Measurements from ENCODE around the gene DNAH3.
A peak's percentile ranks its signal among the peaks of the same experiment; 100 is the strongest.
"Not testable (repeated sequence)": the region's sequence is repeated elsewhere in the genome, so short reads cannot be mapped to it uniquely, and the experiment has no call there.

The DNAH3 gene

DNA sequence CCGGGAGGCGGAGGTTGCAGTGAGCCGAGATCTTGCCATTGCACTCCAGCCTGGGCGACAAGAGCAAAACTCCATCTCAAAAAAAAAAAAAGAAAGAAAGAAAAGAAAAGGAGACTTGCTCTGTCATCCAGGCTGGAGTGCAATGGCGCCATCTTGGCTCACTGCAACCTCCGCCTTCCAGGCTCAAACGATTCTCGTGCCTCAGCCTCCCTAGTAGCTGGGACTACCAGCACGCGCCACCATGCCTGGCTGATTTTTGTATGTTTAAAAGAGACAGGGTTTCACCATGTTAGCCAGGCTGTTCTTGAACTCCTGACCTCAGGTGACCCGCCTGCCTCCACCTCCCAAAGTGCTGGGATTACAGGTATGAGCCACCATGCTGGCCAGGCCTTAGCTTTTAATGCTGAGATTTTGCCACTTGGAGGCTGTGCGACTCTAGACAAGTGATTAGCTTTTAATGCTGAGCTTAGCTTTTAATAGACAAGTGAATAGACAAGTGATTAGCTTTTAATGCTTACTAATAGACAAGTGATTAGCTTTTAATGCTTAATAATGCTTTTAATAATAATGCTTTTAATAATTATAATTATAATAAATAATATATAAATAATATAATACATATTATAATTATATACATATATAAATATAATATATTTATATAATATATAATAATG, 17.4 kb upstream of the DNAH3 start:
- no peak for DNase-seq (ENCODE audit: low read depth in 2 of 2, low spot score in 1 of 2)

DNA sequence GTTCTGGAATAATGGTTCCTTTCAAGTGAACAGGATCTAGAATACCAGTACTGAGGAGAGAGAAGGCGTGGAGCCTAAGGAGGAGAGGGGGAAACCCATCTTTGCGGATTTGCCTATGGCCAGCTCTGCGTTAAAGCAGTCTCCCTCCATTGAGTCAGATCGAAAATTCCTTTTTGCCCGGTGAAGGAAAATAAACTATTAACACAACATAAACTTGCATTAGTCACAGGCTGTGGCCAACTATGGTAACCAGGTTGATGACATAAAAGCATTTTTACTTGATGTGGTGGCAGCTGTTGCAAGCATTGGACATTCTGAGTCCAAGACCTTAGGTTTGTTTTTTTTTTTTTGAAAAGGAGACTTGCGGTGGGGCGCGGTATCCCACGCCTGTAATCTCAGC, 16.7 kb upstream of the DNAH3 start:
- no peak for DNase-seq (ENCODE audit: low read depth in 2 of 2, low spot score in 1 of 2)

DNA sequence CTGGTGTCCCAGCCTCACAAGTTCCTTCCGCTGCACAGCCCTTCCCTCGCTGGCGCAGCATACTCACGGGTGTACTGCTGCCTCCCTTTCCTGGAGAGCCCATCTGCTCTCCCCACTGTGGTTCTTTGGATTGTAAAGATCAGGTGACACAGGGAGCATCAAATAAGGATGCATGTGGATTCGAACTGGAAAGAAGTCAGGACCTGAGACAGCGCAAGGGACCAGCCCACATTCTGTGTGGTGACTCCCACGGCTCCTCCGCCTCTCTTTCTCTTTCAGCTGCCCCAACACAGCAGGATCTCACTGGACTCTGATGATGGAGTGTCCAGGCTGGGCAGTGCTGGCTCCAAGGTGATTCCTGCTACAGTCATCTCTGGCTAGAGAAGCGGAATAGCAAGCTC, 15.9 kb upstream of the DNAH3 start:
- DNase-seq (ENCODE audit: low read depth in 2 of 2, low spot score in 1 of 2), result no peak

DNA sequence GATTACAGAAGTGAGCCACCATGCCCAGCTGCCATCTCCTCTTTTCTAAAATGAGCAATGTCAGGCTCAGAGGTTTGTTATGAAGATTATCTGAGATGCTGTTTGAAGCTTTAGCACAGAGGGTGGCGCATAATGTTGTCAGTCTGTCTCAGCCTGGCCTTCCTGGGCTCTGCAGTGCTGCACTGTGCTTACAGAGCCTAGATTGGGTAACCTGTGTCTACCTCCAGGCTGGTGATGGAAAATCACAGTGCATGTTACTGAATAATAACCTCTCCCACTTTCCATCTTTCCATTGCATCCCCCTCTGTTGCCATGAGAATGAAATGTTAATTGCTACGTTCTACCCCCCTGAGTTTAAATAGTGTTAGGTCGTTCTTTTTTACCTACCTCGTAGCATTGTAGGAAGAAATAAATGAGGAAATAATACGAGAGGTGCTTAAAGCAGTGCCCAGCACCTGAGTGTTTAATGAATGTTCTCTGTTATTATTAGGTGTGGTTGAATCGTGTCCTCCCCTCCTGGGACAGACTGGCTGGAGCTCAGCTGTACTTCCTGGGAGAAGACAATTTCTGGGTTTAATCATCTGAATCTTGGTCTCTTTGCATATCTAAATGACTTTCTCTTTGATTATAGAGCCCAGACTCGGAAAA, 14.0 kb upstream of the DNAH3 start:
- no peak for DNase-seq (ENCODE audit: low read depth in 2 of 2, low spot score in 1 of 2)

DNA sequence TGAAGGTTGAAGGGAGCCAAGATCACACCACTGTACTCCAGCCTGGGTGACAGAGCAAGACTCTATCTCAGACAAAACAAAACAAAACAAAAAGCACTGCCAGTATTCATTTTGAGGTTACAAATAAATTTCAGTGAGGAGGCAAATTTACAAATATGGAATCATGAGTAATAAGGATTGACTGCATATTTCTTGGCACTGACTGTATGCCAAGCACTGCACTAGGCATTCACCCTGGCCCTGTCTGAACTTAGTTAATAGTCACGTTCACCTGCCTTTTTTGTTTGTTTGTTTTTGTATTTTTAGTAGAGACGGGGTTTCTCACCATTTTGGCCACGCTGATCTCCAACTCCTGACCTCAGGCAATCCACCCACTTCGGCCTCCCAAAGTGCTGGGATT, 12.9 kb upstream of the DNAH3 start:
- DNase-seq (ENCODE audit: low read depth in 2 of 2, low spot score in 1 of 2), result no peak

DNA sequence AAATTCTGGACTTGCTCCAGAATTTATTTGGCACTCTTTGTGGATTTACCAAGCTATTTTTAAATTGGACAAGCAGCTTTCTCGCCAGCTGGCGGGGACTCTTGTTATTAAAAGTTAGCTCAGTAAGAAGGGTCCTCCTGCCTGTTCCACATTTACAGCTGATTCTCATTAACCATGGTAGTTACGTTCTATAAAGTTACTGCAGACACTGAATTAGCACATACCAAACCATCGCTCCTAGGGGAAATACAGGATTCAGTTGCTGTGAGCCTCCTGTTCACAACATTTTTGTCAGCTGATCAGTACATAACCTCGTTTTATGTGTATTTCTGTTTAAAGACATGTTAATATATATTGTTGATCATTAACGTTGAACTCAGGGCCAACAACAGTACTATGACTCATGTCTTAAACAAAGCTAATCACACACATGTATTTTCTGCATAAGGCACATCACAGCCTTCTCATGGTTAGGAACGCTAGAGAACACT, 12.1 kb upstream of the DNAH3 start:
- no peak for DNase-seq (ENCODE audit: low read depth in 2 of 2, low spot score in 1 of 2)

DNA sequence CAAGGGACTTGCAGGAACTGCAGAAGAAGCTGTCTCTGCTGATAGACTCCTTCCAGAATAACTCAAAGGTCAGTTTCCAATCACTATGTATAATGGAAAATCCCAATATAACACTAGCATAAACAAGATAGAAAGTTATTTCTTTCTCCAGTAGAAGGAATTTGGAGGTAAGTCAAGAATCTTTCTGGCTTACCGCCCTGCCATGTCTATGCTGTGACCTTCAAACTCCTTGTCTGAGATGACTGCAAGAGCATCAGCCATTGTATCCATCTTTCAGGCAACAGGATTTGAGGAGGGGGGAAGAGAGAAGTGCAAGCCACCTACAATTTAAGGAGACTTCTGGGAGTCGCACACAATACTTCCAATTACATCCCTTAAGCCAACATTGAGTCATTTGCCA, 10.6 kb upstream of the DNAH3 start:
- no peak for DNase-seq (ENCODE audit: low read depth in 2 of 2, low spot score in 1 of 2)

DNA sequence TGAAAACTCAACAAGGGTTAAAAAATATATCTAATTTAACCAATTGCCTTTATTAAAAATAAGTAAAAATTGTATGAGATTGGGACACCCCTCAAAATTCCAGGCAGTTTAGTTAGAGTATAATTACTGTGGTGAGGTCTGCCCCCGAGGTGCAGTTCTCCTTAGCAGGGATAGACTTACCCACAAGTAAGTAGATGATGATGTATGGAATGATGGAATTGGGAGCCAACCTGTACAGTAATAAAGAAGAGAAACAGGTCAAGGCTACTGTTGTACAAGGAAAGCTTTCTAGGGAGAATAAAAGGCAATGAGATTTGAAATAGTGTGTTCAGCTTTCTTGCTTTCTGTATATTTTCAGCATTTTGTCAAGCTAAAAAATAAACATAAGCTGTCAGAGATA, 9.6 kb upstream of the DNAH3 start:
- no peak for DNase-seq (ENCODE audit: low read depth in 2 of 2, low spot score in 1 of 2)

DNA sequence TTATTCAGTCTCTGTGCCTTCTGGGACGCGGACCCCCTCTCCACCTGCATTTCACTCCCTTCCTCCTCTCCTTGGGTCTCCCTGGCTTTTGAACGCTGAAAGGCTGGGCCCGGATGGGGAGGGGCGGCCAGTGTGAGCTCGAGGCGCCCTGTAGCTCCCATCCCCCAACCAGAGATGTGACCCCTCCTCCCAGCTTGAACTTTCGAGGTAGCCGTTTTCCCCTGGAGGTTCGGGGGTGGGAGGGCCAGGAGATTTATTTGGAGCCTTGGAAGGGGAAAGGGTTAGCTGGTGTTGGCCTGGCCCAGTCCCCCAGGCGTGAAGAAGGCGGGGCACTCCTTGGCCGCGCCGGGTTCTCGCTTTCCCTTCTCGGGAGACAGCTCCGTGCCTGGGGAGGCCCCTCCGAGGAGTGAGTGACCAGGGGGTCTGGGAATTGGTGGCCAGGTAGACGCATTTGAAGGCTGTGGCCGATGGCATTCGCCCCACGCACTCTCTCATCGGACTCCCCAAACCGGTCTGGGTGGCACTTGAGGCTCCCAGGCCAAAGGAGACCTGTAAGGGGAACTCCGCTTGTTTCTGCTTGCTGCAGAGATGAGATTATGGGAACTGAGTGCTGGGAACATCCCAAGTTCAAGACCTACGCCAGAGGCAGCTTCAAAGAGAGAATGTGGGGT, 8.8 kb upstream of the DNAH3 start:
- no peak for DNase-seq (ENCODE audit: low read depth in 2 of 2, low spot score in 1 of 2)

DNA sequence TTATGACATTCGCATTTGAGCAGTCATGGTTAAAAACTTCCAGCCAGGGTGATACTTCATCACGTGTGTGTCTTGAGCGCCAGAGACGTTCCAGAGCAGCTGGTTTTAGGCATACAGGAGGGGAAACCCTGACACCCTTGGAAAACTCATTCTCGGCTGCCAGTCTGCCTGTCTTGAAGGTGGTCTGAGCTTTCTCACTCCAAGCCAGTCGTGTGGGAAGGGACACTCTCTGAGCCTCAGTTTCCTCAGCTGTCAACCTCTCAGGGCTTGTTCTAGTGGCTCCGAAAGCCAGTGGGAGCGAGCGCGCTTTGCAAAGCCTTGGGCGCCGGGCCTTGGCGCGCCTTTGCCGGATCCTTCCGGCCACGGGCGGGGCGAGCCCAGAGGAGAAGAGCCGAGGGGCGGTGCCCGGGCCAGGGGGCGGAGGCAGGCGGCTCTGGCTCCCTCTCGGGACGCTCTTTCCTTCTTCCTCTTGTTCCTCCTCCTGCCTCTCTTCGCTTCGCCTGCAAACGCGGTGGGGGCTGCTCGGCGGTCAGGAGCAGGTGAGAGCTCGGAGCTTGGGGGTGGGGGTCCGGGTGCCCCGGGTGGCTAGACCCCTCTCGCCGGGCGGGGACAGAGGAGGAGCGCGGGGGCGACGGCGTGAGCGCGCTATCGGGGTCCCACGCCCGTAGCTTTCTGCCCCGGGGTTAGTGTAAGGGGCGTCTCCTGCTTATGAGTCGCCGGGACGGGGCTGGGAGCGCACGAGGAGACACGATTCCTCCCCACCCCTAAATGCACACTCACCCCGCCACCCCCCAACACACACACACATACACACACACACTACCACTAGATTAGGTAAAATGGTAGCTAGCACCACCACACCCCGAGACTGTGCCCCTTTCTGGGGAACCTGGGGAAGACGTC, 7.8 kb upstream of the DNAH3 start, which contains the start of gene LDAF1:
LDAF1 (plus strand) TSS at position 467 of the 903 bp plus-strand sequence. CDS start 2,509 bp downstream, outside the sequence.
- DNase-seq (ENCODE audit: low read depth in 2 of 2, low spot score in 1 of 2), result peak; percentile 41 to 47

DNA sequence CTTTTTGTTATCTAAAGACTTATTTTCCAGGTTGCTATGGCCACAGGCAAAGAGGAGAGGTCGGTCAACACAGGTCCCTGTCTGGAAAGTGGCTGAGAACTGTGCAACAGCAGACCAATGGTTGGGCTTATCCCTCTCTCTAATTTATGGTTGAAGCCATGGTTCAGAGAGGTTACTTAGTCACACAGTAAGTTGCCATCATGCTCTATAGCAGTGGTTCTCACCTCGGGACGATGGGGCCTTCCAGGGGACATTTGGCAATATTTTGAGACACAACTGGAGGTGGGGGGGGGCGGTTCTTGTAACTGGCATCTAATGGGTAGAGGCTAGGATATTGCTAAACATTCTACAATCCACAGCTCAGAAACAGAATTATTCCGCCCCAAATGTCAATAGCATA, 7.0 kb upstream of the DNAH3 start:
- DNase-seq (ENCODE audit: low read depth in 2 of 2, low spot score in 1 of 2), result no peak

DNA sequence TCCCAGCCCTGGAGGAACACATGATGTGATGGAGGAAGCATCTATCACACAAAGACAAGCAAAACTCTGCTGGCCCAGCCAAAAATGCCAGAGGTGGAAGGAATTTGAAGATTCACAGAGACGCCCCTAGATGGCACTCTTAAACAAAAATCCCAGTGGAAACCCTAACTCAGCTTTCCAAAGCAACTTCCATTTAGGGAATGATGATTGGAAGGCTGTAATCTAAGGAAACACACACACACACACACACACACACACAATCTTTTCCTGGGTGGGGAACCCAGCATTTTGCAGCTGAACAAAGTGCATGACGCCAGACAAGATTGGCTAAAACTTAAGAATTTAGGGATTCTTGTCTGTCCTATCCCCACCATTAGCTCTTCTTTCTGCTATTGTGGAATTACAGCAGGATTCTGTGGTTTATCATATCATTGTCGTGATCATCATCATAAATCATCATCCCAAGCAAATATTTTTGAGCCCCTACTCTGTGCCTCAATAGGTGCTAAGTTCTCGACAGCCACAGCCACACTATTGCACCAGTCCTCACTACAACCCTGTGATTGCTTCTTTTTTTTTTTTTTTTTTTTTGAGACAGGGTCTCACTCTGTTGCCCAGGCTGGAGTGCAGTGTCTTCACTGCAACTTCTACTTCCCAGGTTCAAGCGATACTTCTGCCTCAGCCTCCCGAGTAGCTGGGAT, 6.3 kb upstream of the DNAH3 start:
- DNase-seq (ENCODE audit: low read depth in 2 of 2, low spot score in 1 of 2), result no peak

DNA sequence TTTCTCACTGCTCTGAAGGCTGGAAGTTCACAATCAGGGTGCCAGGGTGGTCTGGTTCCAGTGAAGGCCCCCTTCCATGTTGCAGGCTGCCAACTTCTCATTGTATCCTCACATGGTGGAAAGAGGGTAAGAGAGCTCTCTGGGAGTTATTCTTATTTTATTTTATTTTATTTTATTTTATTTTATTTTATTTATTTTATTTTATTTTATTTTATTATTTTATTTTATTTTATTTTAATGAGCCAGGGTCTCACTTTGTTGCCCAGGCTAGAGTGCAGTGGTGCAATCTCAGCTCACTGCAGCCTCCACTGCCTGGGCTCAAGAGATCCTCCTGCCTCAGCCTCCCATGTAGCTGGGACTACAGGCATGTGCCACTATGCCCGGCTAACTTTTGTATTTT, 5.4 kb upstream of the DNAH3 start:
- DNase-seq (ENCODE audit: low read depth in 2 of 2, low spot score in 1 of 2), result not testable (repeated sequence)

DNA sequence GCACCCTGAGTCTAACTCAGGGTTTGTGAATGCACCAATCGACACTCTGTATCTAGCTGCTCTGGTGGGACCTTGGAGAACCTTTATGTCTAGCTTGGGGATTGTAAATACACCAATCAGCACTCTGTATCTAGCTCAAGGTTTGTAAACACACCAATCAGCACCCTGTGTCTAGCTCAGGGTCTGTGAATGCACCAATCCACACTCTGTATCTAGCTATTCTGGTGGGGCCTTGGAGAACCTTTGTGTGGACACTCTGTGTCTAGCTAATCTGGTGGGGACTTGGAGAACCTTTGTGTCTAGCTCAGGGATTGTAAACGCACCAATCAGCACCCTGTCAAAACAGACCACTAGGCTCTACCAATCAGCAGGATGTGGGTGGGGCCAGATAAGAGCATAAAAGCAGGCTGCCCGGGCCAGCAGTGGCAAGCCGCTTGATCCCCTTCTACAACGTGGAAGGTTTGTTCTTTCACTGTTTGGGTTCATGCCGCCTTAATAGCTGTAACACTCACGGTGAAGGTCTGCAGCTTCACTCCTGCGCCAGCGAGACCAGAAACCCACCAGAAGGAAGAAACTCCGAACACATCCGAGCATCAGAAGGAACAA, 2.6 kb upstream of the DNAH3 start:
- not testable (repeated sequence) for DNase-seq (ENCODE audit: low read depth in 2 of 2, low spot score in 1 of 2)

DNA sequence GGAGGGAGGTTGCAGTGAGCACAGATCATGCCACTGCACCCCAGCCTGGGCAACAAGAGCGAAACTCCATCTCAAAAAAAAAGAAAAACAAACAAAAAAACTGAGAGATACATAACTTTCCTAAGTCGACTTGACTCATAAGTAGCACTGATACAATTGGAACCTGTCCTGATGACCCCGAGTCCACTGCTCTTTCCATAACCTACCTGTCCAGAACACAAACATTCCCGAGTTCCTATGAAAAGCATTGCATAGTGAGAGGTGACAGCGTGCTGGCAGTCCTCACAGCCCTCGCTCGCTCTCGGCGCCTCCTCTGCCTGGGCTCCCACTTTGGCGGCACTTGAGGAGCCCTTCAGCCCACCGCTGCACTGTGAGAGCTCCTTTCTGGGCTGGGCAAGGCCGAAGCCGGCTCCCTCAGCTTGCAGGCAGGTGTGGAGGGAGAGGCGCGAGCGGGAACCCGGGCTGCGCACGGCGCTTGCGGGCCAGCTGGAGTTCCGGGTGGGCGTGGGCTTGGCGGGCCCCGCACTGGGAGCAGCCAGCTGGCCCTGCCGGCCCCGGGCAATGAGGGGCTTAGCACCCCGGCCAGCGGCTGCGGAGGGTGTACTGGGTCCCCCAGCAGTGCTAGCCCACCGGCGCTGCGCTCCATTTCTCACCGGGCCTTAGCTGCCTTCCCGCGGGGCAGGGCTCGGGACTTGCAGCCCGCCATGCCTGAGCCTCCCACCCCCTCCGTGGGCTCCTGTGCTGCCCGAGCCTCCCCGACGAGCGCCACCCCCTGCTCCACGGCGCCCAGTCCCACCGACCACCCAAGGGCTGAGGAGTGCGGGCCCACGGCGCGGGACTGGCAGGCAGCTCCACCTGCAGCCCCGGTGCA, 1.7 kb upstream of the DNAH3 start:
- not testable (repeated sequence) for DNase-seq (ENCODE audit: low read depth in 2 of 2, low spot score in 1 of 2)

DNA sequence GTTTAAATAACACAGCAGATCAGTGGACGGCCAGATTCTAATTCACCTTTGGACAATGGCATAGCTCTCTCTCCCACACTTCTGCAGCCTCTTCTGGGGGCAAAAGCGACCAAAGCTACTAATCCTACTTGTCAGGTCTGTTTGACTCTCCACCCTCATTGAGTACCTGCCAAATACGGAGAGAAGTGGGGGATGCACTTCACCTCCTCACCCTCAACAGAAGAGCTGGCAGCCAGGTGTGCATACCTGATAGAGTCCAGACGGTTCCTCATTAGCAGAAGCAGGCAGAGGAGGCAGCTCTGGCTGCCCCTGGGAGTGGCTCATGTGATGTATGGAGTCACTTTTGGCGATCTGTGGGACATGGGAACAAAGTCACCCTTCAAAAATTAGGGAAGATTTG, 4.9 kb downstream of the DNAH3 start:
- DNase-seq (ENCODE audit: low read depth in 2 of 2, low spot score in 1 of 2), result no peak

DNA sequence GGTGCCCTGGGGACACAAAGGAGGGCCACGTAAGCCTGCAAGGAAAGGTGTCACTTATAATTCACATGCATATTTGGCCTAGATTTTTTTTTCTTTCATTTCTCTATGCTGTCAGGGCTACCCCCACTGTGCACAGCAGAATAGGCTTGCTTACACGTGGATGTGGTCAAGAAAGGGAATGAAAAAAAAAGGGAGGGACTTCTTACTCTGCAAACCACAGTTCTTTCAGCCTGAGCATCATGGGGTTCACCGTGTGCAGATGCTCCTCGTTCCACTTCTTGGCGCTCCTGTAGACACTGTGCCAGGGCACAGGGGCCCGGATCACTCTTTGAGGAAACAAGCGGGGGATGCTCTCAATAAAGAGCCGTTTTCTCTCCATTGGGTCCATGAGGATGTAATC, 16.6 kb downstream of the DNAH3 start:
- DNase-seq (ENCODE audit: low read depth in 2 of 2, low spot score in 1 of 2), result no peak

DNA sequence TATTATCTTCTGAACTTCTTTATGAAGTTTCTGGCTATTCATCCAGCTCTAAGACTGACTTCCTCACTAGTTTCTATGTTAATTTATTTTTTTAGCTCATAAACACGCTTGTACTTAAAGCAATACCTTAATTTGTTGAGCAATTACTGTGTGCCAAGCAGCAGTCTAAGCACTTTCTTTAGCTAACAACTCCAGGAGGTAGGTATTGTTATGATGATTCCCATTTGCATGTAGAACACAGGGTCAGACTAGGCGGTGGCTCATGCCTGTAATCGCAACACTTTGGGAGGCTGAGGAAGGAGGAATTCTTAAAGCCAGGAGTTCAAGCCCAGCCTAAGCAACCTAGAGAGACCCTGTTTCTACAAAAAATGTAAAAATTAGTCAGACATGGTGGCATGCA, 19.8 kb downstream of the DNAH3 start:
- DNase-seq (ENCODE audit: low read depth in 2 of 2, low spot score in 1 of 2), result no peak

DNA sequence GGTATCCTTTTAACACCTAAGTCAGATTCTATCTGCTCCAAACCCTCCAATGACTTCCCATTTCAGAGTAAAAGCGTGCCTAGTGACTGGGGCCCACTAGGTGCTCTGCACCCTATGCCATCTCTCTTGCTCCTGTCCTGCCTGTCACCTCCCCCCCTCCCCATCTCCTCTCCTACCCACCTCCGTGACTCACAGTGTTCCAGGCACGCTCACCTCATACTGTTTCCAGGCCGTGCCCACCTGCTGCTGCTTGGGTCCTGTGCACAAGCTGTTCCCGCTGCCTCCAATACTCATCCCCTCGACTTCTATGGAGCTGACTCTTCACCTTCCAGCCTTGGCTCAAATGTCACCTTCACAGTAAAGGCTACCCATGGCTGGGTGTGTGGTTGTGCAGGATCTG, 21.7 kb downstream of the DNAH3 start:
- DNase-seq (ENCODE audit: low read depth in 2 of 2, low spot score in 1 of 2), result no peak
